Hematopoietic multipotent progenitor cell treated with erythropoietin and hydrocortisone succinate and interleukin-3 and kit ligand, for 15 days (in vitro differentiated cells): ENCODE measurements around the gene MAX.
"Not testable (repeated sequence)": the region's sequence is repeated elsewhere in the genome, so short reads cannot be mapped to it uniquely, and the experiment has no call there.

Experiments
- DNase-seq: peaks from one replicate; pipeline ENCODE4 v3.0.0-alpha.2; 2015; ENCODE audit warnings: low spot score

The MAX gene

DNA sequence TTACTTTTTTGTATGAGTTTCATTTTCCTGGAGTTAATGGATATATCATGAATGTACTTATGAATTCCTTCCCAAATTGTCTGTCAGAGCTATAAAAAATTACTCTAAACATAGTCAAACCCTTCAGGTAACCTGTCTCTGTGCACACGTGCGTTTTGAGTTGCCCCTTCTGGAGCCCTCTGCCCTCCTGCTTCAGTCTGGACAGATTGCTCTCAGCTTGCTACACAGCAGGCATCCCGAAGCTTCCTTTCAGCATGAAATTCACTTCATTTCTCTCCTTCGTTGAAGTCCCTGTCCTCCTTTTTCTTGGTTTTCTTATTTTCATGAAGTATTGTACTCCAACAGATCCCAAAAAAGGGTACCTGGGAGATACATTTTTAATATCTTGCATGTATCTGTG is 68.3 kb downstream of the MAX start:
- DNase-seq = no peak

DNA sequence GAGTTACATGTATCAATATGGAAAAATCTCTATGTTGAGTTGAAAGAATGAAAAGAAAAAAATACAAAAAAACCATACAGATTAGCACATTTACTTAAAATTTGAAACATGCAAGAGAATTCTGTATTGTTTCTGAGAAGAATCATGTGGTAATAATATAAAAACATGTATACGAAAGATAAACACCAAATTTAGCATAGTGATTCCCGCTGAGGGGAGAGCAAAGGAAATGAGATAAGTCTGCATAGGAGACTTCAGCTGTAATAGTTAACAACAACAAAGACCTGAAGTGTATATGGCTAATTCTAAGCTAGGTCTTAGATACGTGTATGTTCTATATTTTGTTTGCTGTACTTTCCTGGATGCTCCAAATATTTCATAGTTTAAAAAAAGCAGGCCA is 69.1 kb downstream of the MAX start:
- no peak for DNase-seq

DNA sequence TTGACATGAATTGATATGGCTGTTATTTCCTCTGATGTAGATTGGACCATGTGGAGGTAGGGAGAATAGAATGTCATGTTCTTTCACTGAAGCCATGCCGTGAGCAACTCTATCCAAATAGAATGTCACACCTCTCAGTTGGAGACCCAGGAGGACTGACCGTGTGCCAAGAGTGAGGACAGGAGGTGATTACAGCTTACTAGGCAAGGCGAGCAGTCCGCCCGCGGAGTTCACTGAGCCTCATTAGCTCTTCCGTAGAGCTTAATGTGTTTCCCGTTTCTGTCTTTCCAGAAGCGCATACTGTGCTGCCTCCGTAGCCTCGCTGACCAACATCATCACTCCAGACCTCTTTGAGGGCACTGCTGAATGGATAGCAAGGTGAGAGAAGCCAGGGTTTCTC is 70.0 kb downstream of the MAX start:
- DNase-seq = no peak

DNA sequence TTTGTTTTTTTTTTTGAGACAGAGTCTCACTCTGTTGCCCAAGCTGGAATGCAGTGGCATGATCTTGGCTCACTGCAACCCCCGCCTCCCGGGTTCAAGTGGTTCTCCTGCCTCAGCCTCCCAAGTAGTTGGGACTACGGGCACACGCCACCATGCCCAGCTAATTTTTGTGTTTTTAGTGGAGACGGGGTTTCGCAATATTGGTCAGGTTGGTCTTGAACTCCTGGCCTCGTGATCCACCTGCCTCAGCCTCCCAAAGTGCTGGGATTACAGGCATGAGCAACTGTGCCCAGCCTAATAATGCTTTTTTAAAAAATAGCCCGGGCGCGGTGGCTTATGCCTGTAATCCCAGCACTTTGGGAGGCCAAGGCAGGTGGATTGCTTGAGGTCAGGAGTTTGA is 71.0 kb downstream of the MAX start:
- not testable (repeated sequence) for DNase-seq

DNA sequence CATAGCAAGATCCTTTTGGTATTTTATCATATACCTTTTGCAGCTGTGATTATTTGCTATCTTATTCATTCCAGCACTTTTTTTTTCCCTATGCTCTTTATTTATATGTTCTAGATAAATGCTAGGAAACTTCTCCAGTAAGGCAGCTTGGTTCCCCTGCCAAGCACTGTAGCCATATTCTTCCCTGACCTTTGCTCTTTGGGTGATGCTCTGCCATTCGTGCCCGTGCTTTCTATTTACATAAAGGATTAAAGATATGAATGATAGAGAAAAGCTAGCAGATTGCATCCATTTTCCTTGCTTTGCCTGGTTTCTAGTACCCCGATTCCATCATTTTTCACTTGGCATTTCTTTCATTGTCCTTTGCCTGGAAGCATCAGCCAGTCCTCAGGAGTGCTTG is 73.4 kb downstream of the MAX start:
- no peak for DNase-seq

DNA sequence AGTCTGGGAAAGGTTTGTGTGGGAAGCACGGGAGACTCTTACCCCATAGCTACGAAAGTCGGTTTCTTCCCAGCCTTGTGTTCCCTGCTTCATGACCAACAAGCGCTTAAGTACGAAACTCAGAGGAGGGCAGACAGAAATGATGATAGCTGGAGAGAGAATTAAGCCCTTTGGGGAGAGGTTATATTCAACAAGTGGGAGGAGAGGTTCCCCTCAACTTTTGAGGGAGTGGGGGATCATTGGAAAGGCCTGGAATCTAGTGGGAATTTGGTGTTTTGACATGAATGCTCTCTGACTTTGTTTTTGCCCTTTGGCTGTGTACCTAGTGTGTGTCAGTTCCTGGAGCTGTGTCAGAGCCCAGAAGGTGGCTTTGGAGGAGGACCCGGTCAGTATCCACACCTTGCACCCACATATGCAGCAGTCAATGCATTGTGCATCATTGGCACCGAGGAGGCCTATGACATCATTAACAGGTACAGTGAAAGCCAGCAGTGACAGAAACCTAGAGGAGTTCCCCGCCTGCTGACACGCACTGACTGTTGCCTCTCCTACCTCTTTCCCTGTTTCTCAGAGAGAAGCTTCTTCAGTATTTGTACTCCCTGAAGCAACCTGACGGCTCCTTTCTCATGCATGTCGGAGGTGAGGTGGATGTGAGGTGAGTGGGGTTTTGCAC is 75.1 kb downstream of the MAX start:
- no peak for DNase-seq

DNA sequence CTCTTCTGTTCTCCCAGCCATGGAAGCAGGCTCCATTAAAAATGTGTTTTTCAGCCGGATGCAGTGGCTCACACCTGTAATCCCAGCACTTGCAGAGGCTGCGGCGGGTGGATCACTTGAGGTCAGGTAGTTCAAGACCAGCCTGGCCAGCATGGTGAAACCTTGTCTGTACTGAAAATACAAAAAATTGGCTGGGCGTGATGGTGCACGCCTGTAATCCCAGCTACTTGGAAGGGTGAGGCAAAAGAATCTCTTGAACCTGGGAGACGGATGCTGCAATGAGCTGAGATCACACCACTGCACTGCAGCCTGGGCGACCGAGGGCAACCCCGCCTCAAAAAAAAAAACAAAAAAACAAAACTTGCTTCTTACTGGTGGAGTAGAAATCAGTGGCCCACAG is 75.8 kb downstream of the MAX start:
- DNase-seq = no peak

DNA sequence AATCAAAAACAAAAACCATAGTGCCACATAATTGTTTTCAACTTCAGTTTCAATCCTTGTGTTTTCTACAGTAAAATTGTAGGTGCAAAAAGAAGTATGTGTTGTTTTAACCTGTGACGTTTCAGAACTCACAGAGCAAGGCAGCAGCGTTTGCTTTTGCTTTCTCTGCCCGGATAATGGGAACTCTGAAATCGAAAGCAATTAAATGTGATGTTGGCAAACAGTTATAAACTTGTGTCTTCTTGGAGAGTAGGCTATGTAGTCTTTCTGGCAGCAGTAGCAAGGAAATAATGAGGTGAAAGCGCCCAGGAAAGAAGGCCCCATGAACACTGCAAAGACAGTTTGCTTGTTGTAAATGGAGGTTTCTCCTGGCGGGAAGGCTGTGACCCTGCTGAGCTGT is 76.5 kb downstream of the MAX start:
- DNase-seq = no peak
